GM13976 (cell line): ENCODE measurements around the gene RASA2.

Experiments used
- DNase-seq: peaks from one replicate; pipeline ENCODE4 v3.0.0; 2012; ENCODE audit warnings: low spot score
- in situ Hi-C: fragments of 300-500 bp; cut with MboI; formaldehyde crosslinking; loops from one replicate; pipeline ENCODE4 v1.12.0; 2022; ENCODE audit warnings: low sequenced_read_pairs, mixed read lengths, inconsistent platforms; ENCODE audit not compliant: unreplicated experiment
- TF ChIP-seq, protein P1 (sequence below): IDR thresholded peaks from 2 replicates; pipeline ENCODE4 v1.5.1; 2012; ENCODE audit warnings: borderline replicate concordance, mild to moderate bottlenecking; ENCODE audit not compliant: insufficient read depth; ENCODE audit errors: extremely low read depth, missing control alignments, control extremely low read depth

Gene RASA2

GRCh38 chr3:141537856-141538255 lies 51.0 kb downstream of the RASA2 start:
- in situ Hi-C loops = no loop called here
- DNase-seq = no peak
- TF ChIP-seq, protein P1, sequence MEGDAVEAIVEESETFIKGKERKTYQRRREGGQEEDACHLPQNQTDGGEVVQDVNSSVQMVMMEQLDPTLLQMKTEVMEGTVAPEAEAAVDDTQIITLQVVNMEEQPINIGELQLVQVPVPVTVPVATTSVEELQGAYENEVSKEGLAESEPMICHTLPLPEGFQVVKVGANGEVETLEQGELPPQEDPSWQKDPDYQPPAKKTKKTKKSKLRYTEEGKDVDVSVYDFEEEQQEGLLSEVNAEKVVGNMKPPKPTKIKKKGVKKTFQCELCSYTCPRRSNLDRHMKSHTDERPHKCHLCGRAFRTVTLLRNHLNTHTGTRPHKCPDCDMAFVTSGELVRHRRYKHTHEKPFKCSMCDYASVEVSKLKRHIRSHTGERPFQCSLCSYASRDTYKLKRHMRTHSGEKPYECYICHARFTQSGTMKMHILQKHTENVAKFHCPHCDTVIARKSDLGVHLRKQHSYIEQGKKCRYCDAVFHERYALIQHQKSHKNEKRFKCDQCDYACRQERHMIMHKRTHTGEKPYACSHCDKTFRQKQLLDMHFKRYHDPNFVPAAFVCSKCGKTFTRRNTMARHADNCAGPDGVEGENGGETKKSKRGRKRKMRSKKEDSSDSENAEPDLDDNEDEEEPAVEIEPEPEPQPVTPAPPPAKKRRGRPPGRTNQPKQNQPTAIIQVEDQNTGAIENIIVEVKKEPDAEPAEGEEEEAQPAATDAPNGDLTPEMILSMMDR = no peak

GRCh38 chr3:141538568-141539240 lies 51.9 kb downstream of the RASA2 start:
- in situ Hi-C loops = no loop called here
- no peak for DNase-seq
- TF ChIP-seq, protein P1 = no peak

DNA sequence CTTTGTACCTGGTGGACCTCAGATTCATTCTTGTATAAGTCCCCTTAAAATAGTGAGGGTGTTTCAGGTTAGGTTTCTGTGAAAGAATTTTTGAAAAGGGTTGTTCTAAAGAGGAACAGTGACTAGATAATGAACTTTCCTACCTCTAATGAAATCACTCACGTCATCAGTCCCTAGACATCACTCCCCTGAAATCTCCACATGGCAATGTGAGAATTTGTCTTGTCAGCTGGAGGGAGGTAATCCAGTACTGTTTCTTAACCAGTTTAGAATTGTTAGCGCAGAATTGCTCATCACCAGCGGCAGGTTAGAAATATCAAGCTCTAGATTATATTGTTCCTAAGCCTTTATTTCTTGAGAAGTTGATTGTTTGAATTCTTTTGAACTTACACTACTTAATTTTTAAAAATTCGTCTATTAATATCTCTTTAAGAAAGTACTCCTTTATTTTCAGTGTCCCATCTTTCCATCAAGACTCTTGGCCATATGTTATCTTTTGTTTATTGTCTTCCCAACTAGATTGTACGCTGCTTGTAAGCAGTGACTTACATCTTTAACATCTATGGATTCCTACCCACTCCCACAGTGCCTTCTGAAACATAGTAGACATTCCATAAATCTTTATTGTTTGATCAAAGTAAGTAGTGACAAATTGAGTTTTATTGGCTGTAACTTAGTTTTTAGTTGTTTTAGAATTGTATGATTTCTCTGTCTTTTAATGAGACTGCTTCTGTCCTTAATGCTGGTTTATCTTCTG lies 52.8 kb downstream of the RASA2 start:
- no peak for DNase-seq
- in situ Hi-C loops = no loop called here
- TF ChIP-seq, protein P1 = no peak

GRCh38 chr3:141540531-141540930 lies 53.7 kb downstream of the RASA2 start:
- TF ChIP-seq, protein P1 = no peak
- in situ Hi-C loops = no loop called here
- no peak for DNase-seq

GRCh38 chr3:141542202-141542969 lies 55.6 kb downstream of the RASA2 start:
- in situ Hi-C loops = no loop called here
- TF ChIP-seq, protein P1 = no peak
- no peak for DNase-seq

DNA sequence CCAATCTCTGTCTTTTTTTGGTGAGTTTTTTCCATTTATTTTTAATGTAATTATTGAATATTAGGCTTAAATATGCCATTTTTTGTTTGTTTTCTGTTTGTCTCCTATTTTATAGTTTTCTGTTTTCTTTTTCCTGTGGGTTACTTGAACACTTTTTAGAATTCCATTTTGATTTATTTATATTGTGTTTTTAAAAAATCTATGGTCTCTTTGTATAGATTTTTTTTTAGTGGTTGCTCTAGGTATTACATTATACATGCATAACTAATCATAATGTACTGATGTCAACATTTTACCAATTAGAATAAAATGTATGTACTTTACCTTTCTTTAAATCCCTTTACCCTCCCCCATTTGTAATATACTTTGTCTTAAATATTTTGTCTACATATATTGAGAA lies 56.2 kb downstream of the RASA2 start:
- in situ Hi-C loops = no loop called here
- TF ChIP-seq, protein P1 = no peak
- no peak for DNase-seq
